H1 (cell line): Measurements from ENCODE around the gene TBC1D19. TPM values are rescaled to one million over a fixed set of nuclear protein-coding genes. Genes with fewer than 3 reads are reported as not detected.

Experiments
- CHD7 ChIP-seq: fragments of 300-600 bp; sonication (generic); IDR thresholded peaks from 2 replicates; pipeline ENCODE4 v1.7.1; 2012; ENCODE audit warnings: low read length, moderate library complexity, mild to moderate bottlenecking, inconsistent platforms; ENCODE audit not compliant: insufficient replicate concordance
- FOSL1 ChIP-seq: IDR thresholded peaks from 2 replicates; pipeline ENCODE4 v1.6.1; 2011; ENCODE audit warnings: mild to moderate bottlenecking, low read depth, low read length, moderate library complexity; ENCODE audit not compliant: insufficient read depth
- HDAC2 ChIP-seq, 2 experiments: fragments of 300-600 bp in 1 of 2; sonication (generic) in 1 of 2; IDR thresholded peaks; 2 replicates each; pipeline ENCODE4 v1.6.1; 2011 to 2012; ENCODE audit warnings: low read depth in 2 of 2, low read length in 2 of 2, mild to moderate bottlenecking in 2 of 2, moderate library complexity in 2 of 2, borderline replicate concordance in 1 of 2, inconsistent platforms in 1 of 2
- HDAC6 ChIP-seq: IDR thresholded peaks from one replicate; pipeline ENCODE4 v1.7.1; 2012; ENCODE audit warnings: low read depth, mild to moderate bottlenecking, inconsistent platforms, low read length, moderate library complexity
- SIX5 ChIP-seq: IDR thresholded peaks from 2 replicates; pipeline ENCODE4 v1.6.1; 2011; ENCODE audit warnings: mild to moderate bottlenecking, low read depth, low read length
- SP2 ChIP-seq: IDR thresholded peaks from 2 replicates; pipeline ENCODE4 v1.6.1; 2012; ENCODE audit warnings: mild to moderate bottlenecking, low read length, inconsistent platforms
- SP4 ChIP-seq: IDR thresholded peaks from 2 replicates; pipeline ENCODE4 v1.6.1; 2012; ENCODE audit warnings: low read length, inconsistent platforms
- SUZ12 ChIP-seq: fragments of 200-600 bp; sonication (generic); IDR thresholded peaks from 2 replicates; pipeline ENCODE4 v1.6.1; 2012; ENCODE audit warnings: mild to moderate bottlenecking, inconsistent platforms, low read length, moderate library complexity, mixed read lengths
- TAF7 ChIP-seq: optimal IDR thresholded peaks from 2 replicates; pipeline ENCODE3; 2011; ENCODE audit warnings: low read depth, mild to moderate bottlenecking, inconsistent platforms, low read length, moderate library complexity, borderline replicate concordance
- TEAD4 ChIP-seq: IDR thresholded peaks from 2 replicates; pipeline ENCODE4 v1.6.1; 2012; ENCODE audit warnings: low read depth, low read length, inconsistent platforms, mixed read lengths
- polyA plus RNA-seq, 7 experiments: library from polyadenylated mRNA; depleted of rRNA in 3 of 7; stranded (reverse) in 5 of 7; unstranded in 2 of 7; fragments of >200 nt in 5 of 7; fragments of 200-250 nt in 2 of 7; gene quantifications; 1 replicate in 5 of 7; 2 replicates in 1 of 7; 4 replicates in 1 of 7; pipeline versions ENCODE4 v1.2.1 to v1.2.3, GENCODE V29; 2011 to 2013; ENCODE audit warnings: missing spikeins in 2 of 7, mixed read lengths in 2 of 7
- total RNA-seq: library from RNA; stranded (reverse); fragmentation: NEBNext Ultra II Directional; extraction: Animal tissue kit (Norgen Biotek cat#: 25700); gene quantifications from 2 replicates; pipeline ENCODE4 v1.2.1, GENCODE V29; 2021

The TBC1D19 gene
- total and polyA plus RNA-seq, 2 of the 8 experiments (the other 6 are each of a cell fraction or from before 2014, with no cell fraction given): 1.9 to 3.5 TPM

DNA sequence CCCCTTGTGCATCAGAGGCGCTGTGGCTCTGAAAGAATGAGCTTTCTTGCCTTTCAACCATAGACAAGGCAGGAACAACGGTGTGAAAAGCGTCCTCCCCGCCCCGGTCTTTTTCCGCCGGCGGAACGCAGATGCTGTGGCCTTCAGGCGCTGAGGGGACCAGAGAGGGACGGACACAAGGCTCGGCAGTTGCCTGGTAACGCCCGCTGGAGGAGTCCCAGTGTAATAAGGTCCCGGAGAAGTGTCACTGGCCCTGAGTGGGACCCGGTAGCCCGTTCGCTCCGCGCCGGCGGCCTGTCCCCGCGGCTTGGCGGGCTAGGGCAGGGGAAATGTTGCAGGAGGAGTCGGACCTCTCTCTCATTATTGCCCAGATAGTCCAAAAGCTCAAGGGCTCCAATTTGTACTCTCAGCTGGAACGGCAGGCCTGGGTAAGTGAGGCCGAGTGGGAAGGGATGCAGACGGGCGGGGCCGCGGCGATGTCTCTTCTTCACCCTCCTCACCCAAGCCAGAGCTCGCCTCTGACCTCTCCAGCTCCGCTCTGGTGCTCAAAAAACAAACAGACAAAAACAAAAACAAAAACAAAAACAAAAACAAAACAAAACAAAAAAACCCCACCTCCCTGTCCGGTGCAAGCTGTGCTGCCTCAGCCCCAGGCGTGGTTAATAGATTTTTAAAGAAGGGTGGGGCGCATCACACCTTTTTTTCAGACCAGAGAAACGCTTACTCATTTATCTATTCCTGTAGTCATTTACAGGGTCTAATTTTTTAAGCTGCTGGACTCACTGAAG is at the start of gene TBC1D19 (continued):
- TF ChIP-seq CHD7: no peak
- TF ChIP-seq SP4: peak; percentile 90
- 0 out of 2 replicates have a peak, but pooled peaks have one; percentile 24 for TF ChIP-seq TEAD4
- no peak for TF ChIP-seq SP2
- TF ChIP-seq HDAC2 (IDR thresholded peaks at IDR 0.05; ENCODE audit: borderline replicate concordance in 1 of 2, low read depth in 2 of 2, low read length in 2 of 2): peak; percentile 82 to 88; a peak in 2 of 4 replicates
- TF ChIP-seq FOSL1: no peak
- TF ChIP-seq SUZ12: no peak
- TF ChIP-seq TAF7: peak; percentile 92
- TF ChIP-seq SIX5: no peak
- no peak for TF ChIP-seq HDAC6
